ENCODE data around the gene RAB40C. TPM values are rescaled to one million over a fixed set of nuclear protein-coding genes. Genes with fewer than 3 reads are reported as not detected.

The RAB40C gene
- total RNA-seq, 1 experiment from 2014 or later: 5.5 TPM

GRCh38 chr16:630249-630814 is 40.5 kb downstream of the RAB40C start:
- no peak for DNase-seq (ENCODE audit: low read depth)

GRCh38 chr16:630815-631405 is 41.0 kb downstream of the RAB40C start, which contains the start of gene WFIKKN1:
WFIKKN1 (plus strand) TSS chr16:630985; CDS start chr16:631254, 269 bp downstream.
- no peak for DNase-seq (ENCODE audit: low read depth)

- no peak for DNase-seq (ENCODE audit: low read depth)
Observed at GRCh38 chr16:631808-632358, 42.0 kb downstream of the RAB40C start.

GRCh38 chr16:632486-633335 is 42.8 kb downstream of the RAB40C start:
- DNase-seq (ENCODE audit: low read depth): no peak

- DNase-seq (ENCODE audit: low read depth): no peak
Observed at GRCh38 chr16:633336-634050, 43.6 kb downstream of the RAB40C start.

GRCh38 chr16:634051-634670 is 44.3 kb downstream of the RAB40C start:
- DNase-seq (ENCODE audit: low read depth): no peak

- DNase-seq (ENCODE audit: low read depth): no peak
Observed at GRCh38 chr16:634996-635395, 45.1 kb downstream of the RAB40C start.

- no peak for DNase-seq (ENCODE audit: low read depth)
Observed at GRCh38 chr16:635573-636205, 45.8 kb downstream of the RAB40C start.

GRCh38 chr16:636206-637080 is 46.6 kb downstream of the RAB40C start, which contains the start of gene METTL26:
METTL26 (minus strand) TSS chr16:636305; CDS start chr16:636290, 15 bp downstream.
- DNase-seq (ENCODE audit: low read depth): peak; percentile 91

GRCh38 chr16:637081-638018 is 47.5 kb downstream of the RAB40C start:
- peak; percentile 84 for DNase-seq (ENCODE audit: low read depth)

- DNase-seq (ENCODE audit: low read depth): no peak
Observed at GRCh38 chr16:638034-638543, 48.2 kb downstream of the RAB40C start.

GRCh38 chr16:638836-639235 is 49.0 kb downstream of the RAB40C start:
- DNase-seq (ENCODE audit: low read depth): no peak

GRCh38 chr16:640614-641013 is 50.7 kb downstream of the RAB40C start:
- DNase-seq (ENCODE audit: low read depth): no peak

- peak; percentile 67 for DNase-seq (ENCODE audit: low read depth)
Observed at GRCh38 chr16:641326-642188, 51.7 kb downstream of the RAB40C start, which contains the start of gene MCRIP2. MCRIP2 (plus strand) TSS chr16:641828; CDS start chr16:641992, 164 bp downstream.

GRCh38 chr16:642189-643049 is 52.6 kb downstream of the RAB40C start:
- DNase-seq (ENCODE audit: low read depth): peak; percentile 68

- no peak for DNase-seq (ENCODE audit: low read depth)
Observed at GRCh38 chr16:643050-643368, 53.1 kb downstream of the RAB40C start.

All from RPMI7951 (cell line).